ENCODE data around the gene KCTD4.
"Not testable (repeated sequence)": the region's sequence is repeated elsewhere in the genome, so short reads cannot be mapped to it uniquely, and the experiment has no call there.

KCTD4 gene

GRCh38 chr13:45215392-45216077 lies 14.7 kb upstream of the KCTD4 start:
- FAIRE-seq: no peak

- FAIRE-seq: no peak
These were observed 8.4 kb upstream of the KCTD4 start for GRCh38 chr13:45209229-45209628.

- FAIRE-seq: no peak
These were observed 7.3 kb upstream of the KCTD4 start for GRCh38 chr13:45208132-45208531.

GRCh38 chr13:45207319-45207718 lies 6.5 kb upstream of the KCTD4 start:
- FAIRE-seq: no peak

GRCh38 chr13:45206340-45206739 lies 5.5 kb upstream of the KCTD4 start:
- FAIRE-seq: no peak

- FAIRE-seq: no peak
These were observed 4.3 kb upstream of the KCTD4 start for GRCh38 chr13:45205124-45205523.

- FAIRE-seq: no peak
These were observed 1.1 kb downstream of the KCTD4 start for GRCh38 chr13:45199711-45200110.

GRCh38 chr13:45198924-45199323 lies 1.9 kb downstream of the KCTD4 start:
- no peak for FAIRE-seq

- FAIRE-seq: no peak
These were observed 2.8 kb downstream of the KCTD4 start for GRCh38 chr13:45198041-45198440.

GRCh38 chr13:45196622-45197021 lies 4.2 kb downstream of the KCTD4 start:
- no peak for FAIRE-seq

- peak; percentile 25 for FAIRE-seq
These were observed 4.7 kb downstream of the KCTD4 start for GRCh38 chr13:45196096-45196495.

- no peak for FAIRE-seq
These were observed 5.4 kb downstream of the KCTD4 start for GRCh38 chr13:45195421-45195820.

- FAIRE-seq: peak; percentile 68
These were observed 6.5 kb downstream of the KCTD4 start for GRCh38 chr13:45194081-45194939.

- peak; percentile 42 for FAIRE-seq
These were observed 9.0 kb downstream of the KCTD4 start for GRCh38 chr13:45191874-45192273.

GRCh38 chr13:45189511-45189910 lies 11.3 kb downstream of the KCTD4 start:
- FAIRE-seq: not testable (repeated sequence)

GRCh38 chr13:45189077-45189476 lies 11.8 kb downstream of the KCTD4 start:
- FAIRE-seq: not testable (repeated sequence)

GRCh38 chr13:45185286-45185685 lies 15.6 kb downstream of the KCTD4 start:
- FAIRE-seq: no peak

- no peak for FAIRE-seq
These were observed 16.2 kb downstream of the KCTD4 start for GRCh38 chr13:45184693-45185092.

GRCh38 chr13:45180713-45181601 lies 19.9 kb downstream of the KCTD4 start:
- no peak for FAIRE-seq

- FAIRE-seq: no peak
These were observed 20.5 kb downstream of the KCTD4 start for GRCh38 chr13:45180303-45180702.

GRCh38 chr13:45179428-45179827 lies 21.4 kb downstream of the KCTD4 start:
- FAIRE-seq: no peak

- no peak for FAIRE-seq
These were observed 22.3 kb downstream of the KCTD4 start for GRCh38 chr13:45178349-45179162.

Measured in TTC549 (cell line).